ENCODE results near the gene LRRC51.
A peak's percentile ranks its signal among the peaks of the same experiment; 100 is the strongest.
"Not testable (repeated sequence)": the region's sequence is repeated elsewhere in the genome, so short reads cannot be mapped to it uniquely, and the experiment has no call there.

LRRC51 gene

GRCh38 chr11:72111300-72112142, 30.9 kb downstream of the LRRC51 start:
- no peak for DNase-seq (ENCODE audit: low read depth)

GRCh38 chr11:72112143-72112977, 31.7 kb downstream of the LRRC51 start, which contains the start of gene ANAPC15:
ANAPC15 (minus strand) TSS chr11:72112695; CDS start chr11:72111276, 1,419 bp downstream.
- peak; percentile 99 for DNase-seq (ENCODE audit: low read depth)

GRCh38 chr11:72112978-72113808, 32.5 kb downstream of the LRRC51 start:
- DNase-seq (ENCODE audit: low read depth): no peak

GRCh38 chr11:72114570-72114969, 33.9 kb downstream of the LRRC51 start:
- no peak for DNase-seq (ENCODE audit: low read depth)

- no peak for DNase-seq (ENCODE audit: low read depth)
These were observed 35.5 kb downstream of the LRRC51 start for GRCh38 chr11:72116019-72116755.

GRCh38 chr11:72119198-72119597, 38.5 kb downstream of the LRRC51 start:
- DNase-seq (ENCODE audit: low read depth): no peak

GRCh38 chr11:72120930-72121329, 40.3 kb downstream of the LRRC51 start:
- DNase-seq (ENCODE audit: low read depth): no peak

- DNase-seq (ENCODE audit: low read depth): no peak
These were observed 42.0 kb downstream of the LRRC51 start for GRCh38 chr11:72122607-72123006.

- DNase-seq (ENCODE audit: low read depth): no peak
These were observed 42.5 kb downstream of the LRRC51 start for GRCh38 chr11:72123117-72123653.

GRCh38 chr11:72124046-72124445, 43.4 kb downstream of the LRRC51 start:
- no peak for DNase-seq (ENCODE audit: low read depth)

- DNase-seq (ENCODE audit: low read depth): no peak
These were observed 45.3 kb downstream of the LRRC51 start for GRCh38 chr11:72125956-72126355.

- DNase-seq (ENCODE audit: low read depth): no peak
These were observed 47.3 kb downstream of the LRRC51 start for GRCh38 chr11:72127923-72128322.

GRCh38 chr11:72129381-72129780, 48.7 kb downstream of the LRRC51 start:
- no peak for DNase-seq (ENCODE audit: low read depth)

- DNase-seq (ENCODE audit: low read depth): no peak
These were observed 52.0 kb downstream of the LRRC51 start for GRCh38 chr11:72132646-72133045.

GRCh38 chr11:72135473-72135872, 54.8 kb downstream of the LRRC51 start, which contains the start of gene FOLR3:
FOLR3 (plus strand) TSS chr11:72135725; CDS start chr11:72135953, 228 bp downstream.
- not testable (repeated sequence) for DNase-seq (ENCODE audit: low read depth)

- no peak for DNase-seq (ENCODE audit: low read depth)
These were observed 55.4 kb downstream of the LRRC51 start for GRCh38 chr11:72135891-72136683.

- no peak for DNase-seq (ENCODE audit: low read depth)
These were observed 56.1 kb downstream of the LRRC51 start for GRCh38 chr11:72136684-72137262.

- DNase-seq (ENCODE audit: low read depth): no peak
These were observed 58.3 kb downstream of the LRRC51 start for GRCh38 chr11:72138821-72139390.

- no peak for DNase-seq (ENCODE audit: low read depth)
These were observed 58.9 kb downstream of the LRRC51 start for GRCh38 chr11:72139500-72139899.

All from HS-27A (cell line).